HG02759 (cell line): ENCODE data around the gene TTC22.

Source experiments
- ATAC-seq: cut with Tn5 transposase; IDR thresholded peaks from one replicate; pipeline ENCODE4 v1.9.1; 2021; ENCODE audit warnings: mild to moderate bottlenecking, moderate library complexity; ENCODE audit not compliant: unreplicated experiment

The TTC22 gene

DNA sequence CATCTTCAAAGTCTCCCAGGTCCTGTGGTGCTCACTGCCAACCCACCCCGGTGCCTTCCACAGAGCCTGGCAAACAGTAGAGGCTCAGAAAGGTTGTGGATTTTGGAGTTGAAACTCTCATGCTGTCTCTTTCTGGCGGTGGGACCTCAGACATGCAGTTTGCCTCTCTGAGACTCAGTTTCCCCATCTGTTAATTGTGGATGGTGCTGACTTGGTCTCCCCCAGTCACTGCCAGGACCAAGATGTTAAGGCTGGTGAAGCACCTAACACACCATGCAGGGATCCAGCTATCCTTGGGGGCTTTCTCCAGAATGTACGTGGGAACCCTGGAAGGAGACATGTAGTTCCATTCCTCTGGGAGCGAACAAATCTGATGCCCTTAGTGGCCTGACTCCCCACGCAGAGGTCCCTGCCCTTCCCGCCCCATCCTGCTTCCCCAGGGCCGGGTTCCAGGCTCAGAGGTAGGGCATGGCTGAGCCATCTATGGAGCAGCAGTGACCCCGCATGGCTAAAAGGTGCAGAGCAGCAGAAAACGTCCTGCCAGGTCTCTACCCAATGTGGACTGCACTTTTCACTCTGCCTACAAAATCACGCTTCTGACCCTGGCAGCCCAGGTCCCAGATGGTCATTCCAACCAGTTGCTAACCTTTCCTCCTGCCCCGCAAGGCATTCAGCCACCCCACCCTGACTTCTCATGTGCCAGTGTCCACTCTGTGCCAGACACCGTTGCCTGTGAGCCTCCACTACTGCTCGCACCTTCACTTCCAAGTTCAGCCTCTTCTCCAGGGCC, 9.2 kb upstream of the TTC22 start:
- peak; percentile 64 for ATAC-seq

DNA sequence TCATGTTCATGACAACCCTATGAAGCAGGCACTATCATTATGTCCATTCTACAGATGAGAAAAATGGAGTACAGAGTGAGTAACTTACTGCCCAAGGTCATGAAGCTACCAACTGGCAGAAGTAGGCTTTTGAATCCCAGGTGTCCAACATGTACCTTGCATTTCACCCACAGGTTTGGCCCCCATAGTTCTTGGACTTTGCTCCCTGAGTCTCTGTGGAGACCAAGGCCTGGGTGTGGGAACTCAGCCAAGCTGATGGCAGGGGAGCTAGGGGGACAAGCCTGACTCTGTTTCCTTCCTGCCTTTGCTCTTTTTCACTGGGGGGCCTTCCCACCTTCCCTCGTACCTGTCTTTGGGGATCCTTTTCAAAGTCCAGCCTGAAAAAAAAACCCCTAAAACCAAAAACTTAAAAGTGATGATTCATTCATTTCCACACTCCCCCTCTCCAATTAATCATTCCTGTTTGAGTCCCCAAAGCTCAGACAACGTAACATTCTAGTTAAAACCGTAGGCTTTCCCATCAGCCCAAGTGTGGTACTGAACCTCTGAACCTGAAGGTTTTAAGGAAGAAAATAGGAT, 8.5 kb upstream of the TTC22 start:
- no peak for ATAC-seq

DNA sequence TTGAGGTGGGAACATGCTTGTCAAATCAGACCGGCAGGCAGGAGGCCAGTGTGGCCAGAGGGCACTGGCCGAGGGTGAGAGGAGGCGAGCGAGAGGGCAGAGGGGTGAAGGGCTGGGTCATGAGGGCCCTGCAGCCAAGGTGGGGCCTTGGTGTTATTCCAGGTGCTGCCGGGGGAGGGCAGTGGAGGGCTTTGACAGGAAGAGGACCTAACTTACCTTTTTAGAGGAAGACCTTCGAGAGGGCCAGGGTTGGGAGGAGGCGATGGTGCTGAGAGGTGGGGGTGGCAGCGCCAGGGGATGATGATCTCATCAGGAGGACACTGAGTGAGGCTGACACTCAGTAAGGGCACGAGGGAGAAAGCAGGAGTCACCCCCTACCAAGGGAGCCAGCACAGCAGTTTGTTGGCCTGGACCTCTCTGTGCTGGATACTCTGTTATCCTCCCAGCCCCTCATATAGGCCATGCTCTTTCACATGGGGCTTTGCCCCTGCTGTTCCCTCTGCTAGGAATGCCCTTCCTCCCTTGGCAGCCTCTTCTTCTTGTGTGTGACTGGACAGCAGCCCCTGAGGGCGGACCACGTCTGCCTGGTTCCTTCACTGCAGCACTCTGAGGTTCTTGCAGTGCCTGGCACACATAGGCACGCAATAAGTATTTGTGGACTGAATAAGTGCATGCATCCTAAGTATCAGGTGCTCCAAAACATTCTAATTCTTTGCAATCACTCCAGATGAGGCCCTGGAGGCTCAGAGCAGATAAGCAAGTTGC, 7.5 kb upstream of the TTC22 start:
- ATAC-seq = no peak

DNA sequence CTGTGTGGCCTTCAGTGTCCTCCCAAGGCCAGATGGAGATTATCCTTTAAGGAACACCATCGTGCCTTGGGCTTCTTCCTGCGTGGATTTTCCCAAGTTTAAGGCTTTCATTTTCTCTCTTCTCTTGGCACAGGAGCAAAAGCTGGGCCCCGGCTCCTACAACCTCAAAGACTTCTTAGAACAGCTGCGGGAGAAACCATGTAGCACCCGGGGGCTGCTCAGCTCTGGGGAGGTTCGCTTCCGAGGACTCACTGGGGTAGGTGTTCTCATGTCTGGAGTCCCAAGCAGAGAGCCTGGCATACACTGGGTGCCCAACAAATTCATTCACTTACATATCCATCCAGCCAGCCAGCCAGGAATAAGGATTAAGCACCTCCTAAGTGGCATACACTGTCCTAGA, 6.6 kb upstream of the TTC22 start:
- ATAC-seq = no peak

DNA sequence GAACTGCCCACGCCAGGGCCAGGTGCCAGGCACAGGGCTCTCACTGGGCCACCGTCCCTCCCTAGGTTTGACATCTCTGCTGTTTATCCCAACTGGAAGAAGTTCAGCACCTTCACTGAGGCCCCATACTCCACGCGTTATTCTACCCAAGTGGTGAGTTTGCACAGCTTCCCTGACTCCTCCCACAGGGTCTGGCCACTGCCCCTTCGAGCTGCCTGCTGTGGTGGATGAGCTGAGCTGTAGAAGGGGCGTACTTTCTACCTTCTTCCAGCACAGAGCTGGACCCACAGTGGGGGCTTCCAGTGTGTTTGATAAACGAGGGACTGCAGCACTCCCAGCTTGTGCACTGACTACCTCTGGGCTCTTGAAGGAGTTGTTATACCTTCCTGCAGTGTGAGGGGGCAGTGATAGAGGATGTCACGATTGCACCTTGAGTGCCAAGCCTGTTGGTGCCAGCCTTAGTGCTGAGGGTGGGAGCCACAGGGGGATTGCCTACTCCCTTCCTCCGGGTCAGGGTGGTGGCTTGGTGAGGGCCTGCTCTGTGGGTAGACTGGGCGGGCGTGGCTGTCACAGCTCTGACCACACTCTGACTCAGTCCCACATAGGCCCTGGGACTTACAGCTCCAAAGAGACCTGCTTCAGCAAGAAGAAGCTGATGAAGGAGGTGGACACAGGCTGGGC, 5.9 kb upstream of the TTC22 start:
- ATAC-seq = no peak

DNA sequence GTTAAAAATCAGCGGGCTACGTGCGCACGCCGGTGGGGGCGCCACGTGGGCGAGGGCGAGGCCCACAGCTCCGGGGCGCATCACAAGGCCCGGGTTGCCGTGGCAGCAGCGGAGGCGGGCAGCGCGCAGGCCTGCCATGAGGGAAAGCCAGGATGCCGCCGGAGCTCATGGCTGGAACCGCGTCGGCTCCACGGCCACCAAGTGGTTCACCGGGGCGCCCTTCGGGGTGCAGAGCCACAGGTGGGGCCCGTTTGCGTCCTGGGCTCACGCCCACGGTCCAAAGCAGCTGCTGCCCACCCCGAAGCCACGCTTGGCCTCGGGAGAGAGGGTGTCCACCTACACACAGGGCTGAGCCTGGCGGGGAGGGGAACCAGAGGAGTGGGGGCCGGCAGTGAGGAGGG, 4.9 kb upstream of the TTC22 start:
- ATAC-seq = no peak

DNA sequence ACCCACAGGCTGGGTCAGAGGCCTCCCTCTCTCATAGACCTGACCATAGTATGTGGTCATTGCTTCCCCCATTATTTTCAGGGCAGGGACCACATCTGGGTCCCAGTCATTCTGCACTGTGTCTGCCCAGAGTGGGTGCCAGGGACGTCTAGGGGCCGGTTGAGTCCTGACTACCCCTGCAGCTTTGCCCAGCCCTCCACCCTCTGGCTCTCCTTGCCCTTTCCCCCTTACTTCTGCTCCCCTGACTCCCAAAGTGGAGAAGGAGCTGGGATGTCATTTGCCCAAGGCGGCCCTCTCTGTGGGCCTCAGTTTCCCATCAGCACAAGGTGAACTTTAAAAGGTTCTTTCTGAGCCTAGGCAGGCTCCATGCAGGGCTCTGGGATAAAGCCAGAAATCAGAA, 4.3 kb upstream of the TTC22 start:
- ATAC-seq = no peak

DNA sequence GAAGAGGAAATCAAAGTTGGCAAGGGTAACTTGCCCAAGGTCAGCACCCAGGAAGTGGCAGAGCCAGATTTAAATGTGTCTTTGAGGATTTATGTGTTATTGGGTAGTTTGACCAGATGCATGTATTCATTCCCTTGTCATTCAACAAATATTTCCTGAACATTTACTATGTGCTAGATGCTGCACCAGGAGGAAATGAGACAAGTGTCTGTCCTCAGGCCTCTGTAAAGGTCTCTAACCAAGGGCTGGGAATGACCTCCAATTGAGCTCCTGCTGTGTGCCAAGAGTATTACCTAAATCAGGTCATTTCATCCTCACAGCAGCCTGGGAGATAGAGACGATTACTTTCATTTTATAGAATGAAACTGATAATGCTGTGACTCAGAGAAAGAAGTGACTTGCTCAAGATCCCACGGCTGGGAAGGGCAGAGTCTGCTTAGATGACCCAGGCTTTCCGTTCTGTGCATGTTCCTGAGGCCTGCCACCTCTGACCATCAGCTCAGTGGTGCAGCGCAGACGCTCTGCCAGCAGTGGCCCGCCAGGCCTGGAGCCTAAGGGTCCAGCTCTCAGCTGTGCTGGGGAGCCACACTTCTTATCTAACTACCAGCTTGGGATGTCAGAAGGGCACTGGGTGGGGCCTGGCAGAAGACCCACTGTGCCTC, 3.5 kb upstream of the TTC22 start:
- no peak for ATAC-seq

DNA sequence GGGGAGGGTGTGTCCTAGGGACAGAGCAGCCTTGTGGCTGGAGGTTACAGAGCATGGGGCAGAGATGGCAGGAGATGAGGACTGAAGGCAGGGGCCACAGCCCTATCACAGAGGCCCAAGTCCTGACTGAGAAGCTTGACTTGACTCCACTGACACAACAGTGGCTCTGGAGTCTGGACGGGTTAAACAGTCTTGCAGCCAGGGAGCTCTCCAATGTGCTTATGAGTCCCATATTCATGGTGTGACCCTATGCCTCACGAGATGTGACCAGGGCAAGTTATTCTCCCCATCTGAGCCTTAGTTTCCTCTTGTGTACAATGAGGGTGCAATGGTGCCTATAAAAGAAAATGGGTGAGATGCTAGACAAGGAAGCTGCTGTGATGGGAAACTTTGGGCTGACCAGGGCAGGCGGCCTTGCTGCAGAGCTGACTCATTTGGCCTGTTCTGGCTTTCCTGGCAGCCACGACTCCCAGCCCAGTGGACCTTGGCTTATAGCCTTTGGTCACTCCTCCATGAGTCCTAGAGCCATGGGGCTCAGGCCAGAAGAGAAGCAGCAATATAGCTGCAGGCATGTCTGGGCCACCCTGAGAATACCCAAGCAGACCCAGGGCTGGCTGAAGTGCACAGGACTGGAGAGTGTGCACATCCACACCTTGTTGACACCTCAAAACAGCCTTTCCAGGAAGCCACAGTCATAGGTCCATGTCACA, 2.8 kb upstream of the TTC22 start:
- ATAC-seq = no peak

DNA sequence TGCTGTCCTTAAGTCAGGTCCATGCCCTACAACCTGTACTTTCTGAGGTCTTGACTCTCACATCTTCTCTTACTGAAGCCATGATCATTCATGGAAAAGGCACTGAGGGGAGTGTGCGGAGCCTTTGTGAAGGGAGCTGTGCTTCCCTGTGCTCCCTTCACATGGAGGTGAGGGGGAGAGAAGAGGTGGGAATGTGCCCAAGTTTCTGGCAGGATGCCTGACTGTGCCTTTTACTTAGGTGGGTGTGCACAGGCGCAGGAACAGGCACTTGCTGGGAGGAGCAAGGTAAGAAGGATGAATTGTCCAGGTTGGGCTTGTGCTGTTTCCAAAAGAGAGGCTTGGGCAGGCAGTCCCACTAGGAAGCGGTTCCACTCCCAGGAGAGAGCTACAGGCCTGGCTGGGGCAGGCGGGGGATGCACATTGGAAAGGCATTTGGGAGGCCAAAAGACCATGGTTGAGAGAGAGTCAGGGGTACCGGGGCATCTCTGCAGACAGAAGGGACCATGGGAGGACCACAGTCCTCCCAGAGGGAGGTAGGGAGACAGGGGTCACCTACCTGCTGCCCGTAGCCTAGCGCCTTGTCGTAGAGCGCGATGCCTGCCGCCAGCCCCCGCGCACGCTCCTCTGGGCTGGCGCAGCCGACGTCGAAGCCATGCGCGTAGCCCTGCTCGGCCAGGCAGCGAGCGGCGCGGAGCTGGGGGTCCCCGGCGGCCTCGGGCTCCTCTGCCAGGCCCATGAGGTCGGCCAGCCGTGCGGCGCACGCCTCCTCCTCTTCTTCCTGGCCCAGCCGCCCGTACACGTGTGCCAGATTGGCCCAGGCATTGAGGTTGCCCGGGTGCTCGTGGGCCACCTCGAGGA, 853 bp downstream of the TTC22 start:
- no peak for ATAC-seq

DNA sequence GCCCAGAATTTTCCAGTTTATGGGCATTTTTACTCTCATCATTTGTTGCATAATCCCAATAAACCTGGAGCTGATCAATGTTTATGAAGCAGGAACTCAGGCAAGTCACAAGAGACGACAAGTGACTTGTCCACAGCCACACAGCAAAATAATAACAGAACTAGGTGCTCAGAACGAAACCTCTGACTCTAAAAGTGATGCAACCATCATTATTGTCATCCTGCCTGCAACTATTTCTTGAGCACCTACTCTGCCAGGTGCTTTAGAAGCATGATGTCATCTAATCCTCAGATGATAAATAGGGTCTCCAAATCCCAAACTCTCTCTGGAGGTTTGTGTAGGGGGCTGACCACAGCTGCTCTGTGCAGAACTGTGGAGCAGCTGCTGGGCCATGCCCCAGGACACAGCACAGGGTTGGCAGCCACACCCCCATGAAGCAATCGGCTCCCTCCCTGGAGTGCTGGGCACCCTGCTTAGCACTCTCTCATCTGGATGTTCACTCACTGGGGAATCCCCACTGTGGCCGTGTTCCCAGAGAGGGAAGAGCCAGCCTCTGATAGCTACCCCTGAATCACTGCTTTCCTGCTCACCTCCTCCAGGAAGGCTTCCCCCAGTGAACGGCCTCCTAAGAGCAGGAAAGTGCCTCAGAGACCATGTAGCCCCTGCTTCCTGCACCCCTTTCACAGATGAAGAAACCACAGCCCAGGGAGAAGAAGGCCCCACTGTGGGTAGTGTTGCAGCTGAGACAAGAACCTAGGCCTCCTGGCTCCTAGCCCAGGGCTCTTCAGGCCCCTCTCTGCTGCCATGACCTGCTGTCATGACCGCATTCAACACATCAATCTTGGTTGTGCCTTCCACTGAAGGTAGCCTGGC, 2.1 kb downstream of the TTC22 start:
- ATAC-seq = peak; percentile 52

DNA sequence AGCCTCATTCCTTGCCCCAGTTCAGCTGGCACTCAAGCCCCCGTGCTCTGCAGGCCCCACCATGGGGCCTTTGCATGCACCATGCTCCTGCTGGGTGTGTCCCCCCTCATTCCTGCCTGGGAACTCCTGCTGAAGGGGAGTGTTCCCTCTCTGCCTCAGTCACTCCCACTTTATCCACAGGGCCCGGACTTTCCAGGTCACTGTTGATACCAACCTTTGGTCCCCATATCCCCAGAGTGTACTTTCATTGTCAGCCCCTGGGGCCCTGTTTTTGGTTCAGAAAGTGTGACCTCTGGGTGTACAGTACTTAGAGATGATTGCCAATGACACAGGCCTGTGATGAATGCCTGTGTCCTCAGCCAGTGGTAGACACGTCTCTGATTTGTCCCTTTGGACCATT, 2.9 kb downstream of the TTC22 start:
- ATAC-seq = no peak

DNA sequence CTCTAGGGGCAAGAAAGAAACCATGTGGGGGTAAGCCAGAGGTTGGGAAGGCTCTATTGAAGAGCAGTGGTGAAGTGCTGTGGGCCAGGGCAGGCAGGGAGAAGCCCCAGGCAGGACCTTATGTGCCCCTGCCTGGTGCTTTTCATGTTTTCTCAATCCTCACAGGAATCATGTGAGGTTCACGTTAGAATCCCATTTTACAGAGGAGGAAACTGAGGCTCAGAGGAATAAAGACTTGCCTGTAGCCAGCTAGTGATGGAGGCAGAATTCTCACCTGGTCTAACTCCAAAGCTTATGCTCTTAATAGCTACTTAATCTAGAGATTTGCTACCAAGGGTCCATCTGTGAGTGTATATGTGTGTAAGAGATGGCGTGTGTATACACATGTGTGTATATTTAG, 4.2 kb downstream of the TTC22 start:
- no peak for ATAC-seq

DNA sequence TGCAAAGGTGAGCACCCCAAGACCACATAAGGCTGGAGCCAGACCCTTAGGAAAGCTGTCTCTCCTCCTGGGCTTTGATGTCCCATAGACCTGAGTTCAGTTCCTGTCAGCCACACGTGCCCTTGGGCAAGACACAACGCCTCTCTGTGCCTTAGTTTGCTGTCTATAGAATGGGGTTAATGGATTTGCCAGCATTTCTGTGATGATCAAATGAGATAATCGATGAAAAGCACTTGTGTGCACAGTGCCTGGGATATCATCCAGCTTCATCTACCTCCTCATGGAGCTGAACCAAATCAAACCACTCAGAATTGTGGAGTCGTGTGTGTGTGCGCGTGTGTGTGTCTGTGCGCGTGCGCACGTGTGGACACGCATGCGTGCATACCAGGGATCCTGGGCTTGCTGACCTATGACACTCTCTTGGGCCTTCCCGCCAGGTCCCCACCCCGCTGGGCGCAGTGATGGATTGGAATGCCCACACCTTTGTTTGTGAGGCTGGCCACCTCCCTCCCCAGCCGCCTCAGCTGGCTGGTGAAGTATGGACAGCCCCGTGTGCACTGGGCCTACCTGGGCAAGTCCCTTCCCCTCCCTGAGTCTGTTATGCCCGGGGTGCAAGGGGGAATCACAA, 5.2 kb downstream of the TTC22 start:
- ATAC-seq = no peak

DNA sequence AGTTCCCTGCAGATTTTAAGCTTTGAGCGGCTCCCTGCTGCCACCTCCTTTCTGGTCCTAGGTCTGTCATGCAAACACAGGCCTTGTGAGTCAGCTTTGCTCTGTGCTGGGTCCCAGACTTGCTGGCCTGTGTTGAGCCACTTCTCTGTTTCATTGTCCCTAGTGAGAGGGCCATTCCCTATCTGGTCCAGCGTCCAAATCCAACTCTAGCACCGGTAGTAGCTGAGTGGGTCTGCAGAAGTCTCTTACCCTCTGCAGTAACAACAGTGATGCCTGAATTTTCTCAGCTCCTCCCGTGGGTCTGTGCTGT, 5.8 kb downstream of the TTC22 start:
- no peak for ATAC-seq

DNA sequence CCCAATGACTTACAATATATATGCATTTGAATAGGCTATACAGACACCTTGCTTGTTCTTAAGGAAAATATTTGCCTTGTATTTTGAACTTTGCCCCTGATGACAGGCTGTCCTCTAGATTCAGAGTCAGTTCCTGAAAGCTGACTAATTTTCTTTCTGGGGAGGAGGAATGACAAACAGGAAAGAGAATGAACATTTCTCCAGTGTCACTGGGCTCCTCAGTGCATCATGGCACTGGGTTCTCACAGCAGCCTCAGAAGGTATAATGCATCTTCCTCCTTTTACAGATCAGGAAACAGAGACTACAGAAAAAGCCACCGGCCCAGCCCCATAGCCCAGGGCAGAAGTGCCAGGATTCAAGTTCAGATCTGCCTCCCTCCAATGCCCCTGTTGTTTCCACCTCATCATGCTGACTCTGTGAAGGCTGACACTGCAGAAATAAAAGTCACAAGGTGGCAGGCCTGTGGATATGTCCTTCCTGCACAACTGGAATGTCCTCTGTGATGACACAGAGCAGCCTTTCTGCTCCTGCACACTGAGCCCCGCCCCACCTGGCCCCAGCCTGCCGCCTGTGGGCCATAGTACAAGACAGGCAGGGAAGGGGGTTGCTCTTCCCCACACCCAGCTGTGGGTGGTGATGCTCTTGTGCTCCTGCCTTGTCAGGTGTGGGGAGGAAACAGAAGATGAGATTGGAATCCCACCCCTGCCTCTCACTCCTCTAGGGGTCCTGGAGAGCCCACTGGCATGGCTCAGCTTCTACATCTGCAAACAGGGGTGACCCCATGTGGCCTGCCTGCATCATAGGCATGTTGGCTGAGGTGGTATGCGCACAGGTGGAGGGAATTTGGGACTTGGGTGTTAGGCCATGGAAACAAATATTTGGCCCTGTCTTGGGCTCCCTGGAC, 6.4 kb downstream of the TTC22 start:
- no peak for ATAC-seq

DNA sequence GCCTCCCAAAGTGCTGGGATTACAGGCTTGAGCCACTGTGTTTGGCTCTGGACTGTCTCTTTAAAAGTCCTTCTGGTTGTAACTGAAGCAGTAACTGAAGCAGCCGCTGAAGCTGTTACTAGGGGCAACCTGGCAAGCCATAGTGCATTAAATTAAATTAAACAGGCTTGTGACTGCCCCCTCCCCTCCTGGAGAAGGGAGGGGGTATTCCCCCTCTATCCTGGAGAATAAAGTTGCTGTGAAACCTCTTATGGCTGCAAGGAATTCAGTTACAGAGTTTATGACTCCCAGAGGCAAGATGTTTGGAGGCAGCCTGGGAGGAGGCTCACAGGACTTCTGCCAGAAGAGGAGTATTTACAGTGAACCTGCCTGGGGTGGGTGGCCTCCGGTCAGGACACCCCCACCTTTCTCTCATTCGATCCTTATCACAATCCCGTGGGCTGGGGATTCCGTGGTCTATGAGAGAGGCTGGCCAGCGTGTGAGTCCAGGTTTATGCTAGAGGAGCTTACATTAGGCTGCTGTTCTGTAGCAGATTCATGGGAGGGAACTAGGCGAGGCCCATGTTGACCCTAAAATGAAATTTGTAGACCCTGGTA, 8.3 kb downstream of the TTC22 start:
- no peak for ATAC-seq
